D721Med (cell line): Measurements from ENCODE around the gene SEMA7A.
A peak's percentile ranks its signal among the peaks of the same experiment; 100 is the strongest.
"Not testable (repeated sequence)": the region's sequence is repeated elsewhere in the genome, so short reads cannot be mapped to it uniquely, and the experiment has no call there.

Experiments
- DNase-seq: peaks from one replicate; pipeline ENCODE4 v3.0.0; 2011; ENCODE audit warnings: low spot score; ENCODE audit not compliant: insufficient read length
- FAIRE-seq: peaks from 2 replicates; lab custom pipeline; 2011; peaks lifted over from hg19 to GRCh38; lab: Jason Lieb, UNC
- CTCF ChIP-seq: IDR thresholded peaks from 2 replicates; pipeline ENCODE4 v1.5.1; 2012; ENCODE audit warnings: mild to moderate bottlenecking, control low read depth; ENCODE audit not compliant: insufficient read depth; ENCODE audit errors: missing control alignments

The SEMA7A gene, protein sequence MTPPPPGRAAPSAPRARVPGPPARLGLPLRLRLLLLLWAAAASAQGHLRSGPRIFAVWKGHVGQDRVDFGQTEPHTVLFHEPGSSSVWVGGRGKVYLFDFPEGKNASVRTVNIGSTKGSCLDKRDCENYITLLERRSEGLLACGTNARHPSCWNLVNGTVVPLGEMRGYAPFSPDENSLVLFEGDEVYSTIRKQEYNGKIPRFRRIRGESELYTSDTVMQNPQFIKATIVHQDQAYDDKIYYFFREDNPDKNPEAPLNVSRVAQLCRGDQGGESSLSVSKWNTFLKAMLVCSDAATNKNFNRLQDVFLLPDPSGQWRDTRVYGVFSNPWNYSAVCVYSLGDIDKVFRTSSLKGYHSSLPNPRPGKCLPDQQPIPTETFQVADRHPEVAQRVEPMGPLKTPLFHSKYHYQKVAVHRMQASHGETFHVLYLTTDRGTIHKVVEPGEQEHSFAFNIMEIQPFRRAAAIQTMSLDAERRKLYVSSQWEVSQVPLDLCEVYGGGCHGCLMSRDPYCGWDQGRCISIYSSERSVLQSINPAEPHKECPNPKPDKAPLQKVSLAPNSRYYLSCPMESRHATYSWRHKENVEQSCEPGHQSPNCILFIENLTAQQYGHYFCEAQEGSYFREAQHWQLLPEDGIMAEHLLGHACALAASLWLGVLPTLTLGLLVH

GRCh38 chr15:74433592-74434262 lies at the start of gene SEMA7A:
Gene SEMA7A, minus strand, starts transcription at chr15:74433958. Its CDS starts 40 bp downstream, at chr15:74433918.
- TF ChIP-seq CTCF: no peak
- no peak for FAIRE-seq
- peak; percentile 98 for DNase-seq

GRCh38 chr15:74482661-74483060 lies 48.9 kb upstream of the SEMA7A start:
- no peak for FAIRE-seq
- no peak for DNase-seq
- TF ChIP-seq CTCF: peak; percentile 6

DNA sequence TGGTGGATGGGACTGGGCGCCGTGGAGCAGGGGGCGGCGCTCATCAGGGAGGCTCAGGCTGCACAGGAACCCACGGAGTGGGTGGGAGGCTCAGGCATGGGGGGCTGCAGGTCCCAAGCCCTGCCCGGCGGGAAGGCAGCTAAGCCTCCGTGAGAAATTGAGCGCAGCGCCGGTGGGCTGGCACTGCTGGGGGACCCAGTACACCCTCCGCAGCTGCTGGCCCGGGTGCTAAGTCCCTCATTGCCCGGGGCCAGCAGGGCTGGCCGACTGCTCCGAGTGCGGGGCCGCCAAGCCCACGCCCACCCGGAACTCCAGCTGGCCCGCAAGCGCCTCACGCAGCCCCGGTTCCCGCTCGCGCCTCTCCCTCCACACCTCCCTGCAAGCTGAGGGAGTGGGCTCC lies 46.6 kb upstream of the SEMA7A start:
- not testable (repeated sequence) for DNase-seq, FAIRE-seq

- not testable (repeated sequence) for DNase-seq, FAIRE-seq
These were observed 37.9 kb upstream of the SEMA7A start for GRCh38 chr15:74471621-74472020.

DNA sequence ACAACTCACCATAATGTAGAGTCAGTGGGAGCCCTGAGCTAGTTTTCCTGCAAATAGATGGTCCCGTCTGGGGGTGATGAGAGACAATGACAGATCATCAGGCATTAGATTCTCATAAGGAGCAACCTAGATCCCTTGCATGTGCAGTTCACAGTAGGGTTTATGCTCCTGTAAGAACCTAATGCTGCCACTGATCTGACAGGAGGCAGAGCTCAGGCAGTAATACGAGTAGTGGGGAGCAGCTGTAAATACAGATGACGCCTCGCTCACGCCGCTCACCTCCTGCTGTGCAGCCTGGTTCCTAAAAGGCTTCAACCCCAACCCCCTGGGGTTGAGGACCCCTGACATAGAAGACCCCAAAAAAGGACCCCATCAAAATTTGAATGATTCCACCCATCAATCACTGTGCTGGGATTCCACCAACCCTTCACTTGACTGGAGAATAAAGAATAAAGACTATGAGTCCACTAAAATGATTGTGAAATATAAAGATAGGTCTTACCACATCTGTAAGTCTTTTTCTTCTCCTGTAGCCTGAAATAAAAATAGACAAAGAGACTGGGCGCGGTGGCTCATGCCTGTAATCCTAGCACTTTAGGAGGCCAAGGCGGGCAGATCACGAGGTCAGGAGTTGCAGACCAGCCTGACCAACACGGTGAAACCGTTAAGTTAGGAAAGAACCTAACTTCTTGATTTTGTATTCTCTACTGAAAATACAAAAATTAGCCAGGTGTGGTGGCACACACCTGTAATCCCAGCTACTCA lies 37.1 kb upstream of the SEMA7A start:
- DNase-seq (no peak), FAIRE-seq (no peak)
- TF ChIP-seq CTCF: no peak

- no peak for FAIRE-seq
- no peak for DNase-seq
- TF ChIP-seq CTCF: no peak
These were observed 34.7 kb upstream of the SEMA7A start for GRCh38 chr15:74468341-74469032.

GRCh38 chr15:74466570-74466969 lies 32.8 kb upstream of the SEMA7A start:
- DNase-seq (no peak), FAIRE-seq (no peak)
- no peak for TF ChIP-seq CTCF
